Esophagus muscularis mucosa (tissue), 4 donors: ENCODE results near the gene ELL2. TPM values are rescaled to one million over a fixed set of nuclear protein-coding genes. Genes with fewer than 3 reads are reported as not detected.

Experiments
- DNase-seq: peaks from one replicate; pipeline ENCODE4 v3.0.0-alpha.2; 2017; ENCODE audit errors: extremely low spot score
- H3K27ac ChIP-seq, 4 donors: fragments of 200-600 bp; sonication (generic); replicated peaks in 1 of 4; 1 replicate in 3 of 4; 2 replicates in 1 of 4; pipeline ENCODE4 v1.5.1; 2016 to 2019; ENCODE audit warnings: mild to moderate bottlenecking in 1 of 4
- H3K27me3 ChIP-seq, 4 donors: fragments of 200-600 bp; sonication (generic); one replicate each; pipeline versions ENCODE4 v1.5.1 to v1.6.0; 2016 to 2019
- H3K36me3 ChIP-seq, 4 donors: fragments of 200-600 bp; sonication (generic); one replicate each; pipeline ENCODE4 v1.5.1; 2016 to 2019
- H3K4me1 ChIP-seq, 4 donors: fragments of 200-600 bp; sonication (generic); one replicate each; pipeline ENCODE4 v1.5.1; 2016 to 2019
- H3K4me3 ChIP-seq, 4 donors: fragments of 200-600 bp; sonication (generic); 1 replicate in 2 of 4; 2 replicates in 2 of 4; pipeline ENCODE4 v1.5.1; 2016 to 2019; ENCODE audit warnings: mild to moderate bottlenecking in 4 of 4, moderate library complexity in 1 of 4
- H3K9me3 ChIP-seq, 4 donors: fragments of 200-600 bp; sonication (generic); 1 replicate in 3 of 4; 2 replicates in 1 of 4; pipeline ENCODE4 v1.5.1; 2016 to 2019
- CTCF ChIP-seq, 3 experiments: fragments of 200-600 bp in 2 of 3; fragments of 450-650 bp in 1 of 3; sonication (generic) in 2 of 3; IDR thresholded peaks; one replicate each; pipeline ENCODE4 v1.5.1; 2017 to 2019; ENCODE audit warnings: antibody characterized with exemption in 3 of 3, mild to moderate bottlenecking in 2 of 3, moderate library complexity in 1 of 3
- EP300 ChIP-seq: sonication (generic); formaldehyde crosslinking; IDR thresholded peaks from one replicate; pipeline ENCODE4 v1.6.1; 2017; ENCODE audit warnings: antibody characterized with exemption
- POLR2A ChIP-seq: fragments of 450-650 bp; IDR thresholded peaks from one replicate; pipeline ENCODE4 v1.6.1; 2017; ENCODE audit warnings: antibody characterized with exemption, moderate library complexity, mild to moderate bottlenecking, low read depth
- POLR2AphosphoS5 ChIP-seq, 2 donors: sonication (generic); formaldehyde crosslinking; IDR thresholded peaks; one replicate each; pipeline ENCODE4 v1.6.1; 2017; ENCODE audit warnings: antibody characterized with exemption in 2 of 2
- WGBS: methylation state at CpG from one replicate; pipeline ENCODE4 v1.1.5; 2018; 5-methylcytosine and 5-hydroxymethylcytosine counted together
- intact Hi-C: fragments of 100-400 bp; cut with DNase I; formaldehyde crosslinking; loops from one replicate; pipeline ENCODE4 v1.15.1; 2023
- total RNA-seq, 4 donors: library from RNA; depleted of rRNA; stranded (reverse); fragments of >200 nt; gene quantifications; one replicate each; pipeline versions ENCODE4 v1.1.0 to v1.2.1, GENCODE V29; 2016

Gene ELL2
- total RNA-seq, 4 donors from 2014 or later: 38.8 to 51.5 (median 42.7) TPM

- H3K4me1 ChIP-seq: peaks cover 0 to 57% (median 43%) of the 10 kb centered on the region in 4 donors
- no peak overlapping the region for H3K4me3 ChIP-seq
- DNase-seq: no peak
- no peaks in the 10 kb centered on the region for H3K9me3 ChIP-seq
- TF ChIP-seq POLR2AphosphoS5 (IDR thresholded peaks at IDR 0.05): no peak
- no peak for TF ChIP-seq CTCF (IDR thresholded peaks at IDR 0.05)
- no peak for TF ChIP-seq POLR2A
- no peak for TF ChIP-seq EP300
- no peak overlapping the region for H3K27ac ChIP-seq
- no peaks in the 10 kb centered on the region for H3K36me3 ChIP-seq
- no peaks in the 10 kb centered on the region for H3K27me3 ChIP-seq
- WGBS: 90% methylated on average over 2 of the region's 2 CpGs
- intact Hi-C loops: no loop called here
These were observed 19.2 kb downstream of the ELL2 start for GRCh38 chr5:95942414-95942813.

- Histone ChIP-seq H3K4me1 (peaks cover 0 to 54% (median 43%) of the 10 kb centered on the region in 4 donors), H3K4me3 (no peak overlapping the region), H3K27me3 (no peaks in the 10 kb centered on the region), H3K36me3 (no peaks in the 10 kb centered on the region), H3K27ac (no peak overlapping the region), H3K9me3 (no peaks in the 10 kb centered on the region)
- intact Hi-C loops: no loop called here
- no peak for DNase-seq
- TF ChIP-seq POLR2A (no peak), CTCF (IDR thresholded peaks at IDR 0.05) (no peak), EP300 (no peak)
These were observed 19.9 kb downstream of the ELL2 start for GRCh38 chr5:95941756-95942155.

GRCh38 chr5:95940758-95941682 is 20.6 kb downstream of the ELL2 start:
- Histone ChIP-seq H3K27ac (no peak overlapping the region), H3K4me3 (no peak overlapping the region), H3K9me3 (no peaks in the 10 kb centered on the region), H3K36me3 (no peaks in the 10 kb centered on the region), H3K4me1 (peaks cover 0 to 47% (median 39%) of the 10 kb centered on the region in 4 donors), H3K27me3 (no peaks in the 10 kb centered on the region)
- 56% methylated on average over 3 of the region's 3 CpGs for WGBS
- intact Hi-C loops: no loop called here
- DNase-seq: no peak
- no peak for TF ChIP-seq CTCF (IDR thresholded peaks at IDR 0.05)
- TF ChIP-seq POLR2A: no peak
- no peak for TF ChIP-seq POLR2AphosphoS5 (IDR thresholded peaks at IDR 0.05)
- TF ChIP-seq EP300: no peak

GRCh38 chr5:95939465-95939864 is 22.2 kb downstream of the ELL2 start:
- no peak for DNase-seq
- WGBS: 92% methylated on average over 1 of the region's 1 CpG
- no peak for TF ChIP-seq POLR2A
- no peak for TF ChIP-seq POLR2AphosphoS5 (IDR thresholded peaks at IDR 0.05)
- no peak for TF ChIP-seq CTCF (IDR thresholded peaks at IDR 0.05)
- no peak for TF ChIP-seq EP300
- no peaks in the 10 kb centered on the region for H3K9me3 ChIP-seq
- intact Hi-C loops: no loop called here
- H3K4me3 ChIP-seq: no peak overlapping the region
- no peaks in the 10 kb centered on the region for H3K36me3 ChIP-seq
- H3K27me3 ChIP-seq: no peaks in the 10 kb centered on the region
- no peak overlapping the region for H3K27ac ChIP-seq
- peaks cover 1 to 34% (median 29%) of the 10 kb centered on the region in 4 donors for H3K4me1 ChIP-seq
